ENCODE data around the gene PPP1R2B. TPM values are rescaled to one million over a fixed set of nuclear protein-coding genes. Genes with fewer than 3 reads are reported as not detected.

Gene PPP1R2B
- total and polyA plus RNA-seq, 7 donors = 0.05 to 0.39 (median 0.23) TPM; not detected in 3

DNA sequence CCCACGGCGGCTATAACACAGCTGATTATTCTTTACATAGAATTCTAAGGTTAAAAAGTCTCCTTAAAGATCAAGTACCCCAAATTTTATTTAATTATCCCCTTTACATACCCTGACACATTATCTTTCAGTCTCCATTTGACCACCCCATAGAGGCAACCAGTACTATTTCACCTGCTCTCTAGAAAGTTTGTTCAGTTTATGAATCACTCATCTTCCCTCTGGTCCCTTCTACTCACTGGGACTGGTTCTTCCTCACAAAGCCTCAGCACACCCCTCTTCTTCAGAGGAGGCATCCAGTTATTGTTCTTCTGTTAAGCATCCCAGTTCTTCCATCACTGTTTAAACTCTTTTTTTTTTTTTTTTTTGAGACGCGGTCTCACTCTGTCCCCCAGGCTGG is 42.8 kb downstream of the PPP1R2B start:
- H3K27ac ChIP-seq = no peak overlapping the region
- no peak for ATAC-seq
- WGBS, 3 donors = 94 to 96% (median 96%) methylated on average over 4 of the region's 4 CpGs
- no peak for DNase-seq
- H3K9me3 ChIP-seq = no peaks in the 10 kb centered on the region
- intact Hi-C loops (cut with DNase I) = no loop called here
- no peaks in the 10 kb centered on the region for H3K4me1 ChIP-seq
- TF ChIP-seq, protein P1, sequence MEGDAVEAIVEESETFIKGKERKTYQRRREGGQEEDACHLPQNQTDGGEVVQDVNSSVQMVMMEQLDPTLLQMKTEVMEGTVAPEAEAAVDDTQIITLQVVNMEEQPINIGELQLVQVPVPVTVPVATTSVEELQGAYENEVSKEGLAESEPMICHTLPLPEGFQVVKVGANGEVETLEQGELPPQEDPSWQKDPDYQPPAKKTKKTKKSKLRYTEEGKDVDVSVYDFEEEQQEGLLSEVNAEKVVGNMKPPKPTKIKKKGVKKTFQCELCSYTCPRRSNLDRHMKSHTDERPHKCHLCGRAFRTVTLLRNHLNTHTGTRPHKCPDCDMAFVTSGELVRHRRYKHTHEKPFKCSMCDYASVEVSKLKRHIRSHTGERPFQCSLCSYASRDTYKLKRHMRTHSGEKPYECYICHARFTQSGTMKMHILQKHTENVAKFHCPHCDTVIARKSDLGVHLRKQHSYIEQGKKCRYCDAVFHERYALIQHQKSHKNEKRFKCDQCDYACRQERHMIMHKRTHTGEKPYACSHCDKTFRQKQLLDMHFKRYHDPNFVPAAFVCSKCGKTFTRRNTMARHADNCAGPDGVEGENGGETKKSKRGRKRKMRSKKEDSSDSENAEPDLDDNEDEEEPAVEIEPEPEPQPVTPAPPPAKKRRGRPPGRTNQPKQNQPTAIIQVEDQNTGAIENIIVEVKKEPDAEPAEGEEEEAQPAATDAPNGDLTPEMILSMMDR (IDR thresholded peaks at IDR 0.05) = no peak
- no peaks in the 10 kb centered on the region for H3K36me3 ChIP-seq (ENCODE audit: insufficient read depth in 1 of 2, low read depth in 1 of 2)
- H3K27me3 ChIP-seq (ENCODE audit: insufficient read depth in 3 of 3, low read length in 2 of 3) = no peaks in the 10 kb centered on the region
- no peak overlapping the region for H3K4me3 ChIP-seq

DNA sequence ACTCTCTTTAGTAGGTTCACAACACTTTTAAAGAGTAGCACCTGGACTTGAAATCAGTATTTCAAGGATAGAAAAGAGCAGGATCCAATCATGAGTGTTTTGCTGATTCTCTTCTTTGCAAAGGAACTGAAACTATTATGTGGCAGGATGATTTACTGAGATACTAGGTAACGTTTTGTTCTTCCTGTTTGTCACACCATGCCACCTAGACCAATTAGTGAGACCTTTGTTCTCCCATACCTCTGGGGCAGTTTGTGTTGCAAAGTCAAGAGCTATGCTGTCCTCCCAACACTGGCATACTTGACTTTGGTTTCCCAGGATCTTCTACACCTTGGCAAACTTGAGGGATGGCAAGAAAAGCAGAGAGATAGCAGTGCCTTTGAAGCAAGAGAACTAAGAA is 43.4 kb downstream of the PPP1R2B start:
- no peak for ATAC-seq
- WGBS, 3 donors = 36 to 63% (median 48%) methylated on average over 1 of the region's 1 CpG
- Histone ChIP-seq H3K27ac (no peak overlapping the region), H3K4me3 (no peak overlapping the region), H3K27me3 (ENCODE audit: insufficient read depth in 3 of 3, low read length in 2 of 3) (no peaks in the 10 kb centered on the region), H3K36me3 (ENCODE audit: insufficient read depth in 1 of 2, low read depth in 1 of 2) (no peaks in the 10 kb centered on the region), H3K4me1 (no peaks in the 10 kb centered on the region), H3K9me3 (no peaks in the 10 kb centered on the region)
- TF ChIP-seq, protein P1 (IDR thresholded peaks at IDR 0.05) = no peak
- no peak for DNase-seq
- intact Hi-C loops (cut with DNase I) = no loop called here

DNA sequence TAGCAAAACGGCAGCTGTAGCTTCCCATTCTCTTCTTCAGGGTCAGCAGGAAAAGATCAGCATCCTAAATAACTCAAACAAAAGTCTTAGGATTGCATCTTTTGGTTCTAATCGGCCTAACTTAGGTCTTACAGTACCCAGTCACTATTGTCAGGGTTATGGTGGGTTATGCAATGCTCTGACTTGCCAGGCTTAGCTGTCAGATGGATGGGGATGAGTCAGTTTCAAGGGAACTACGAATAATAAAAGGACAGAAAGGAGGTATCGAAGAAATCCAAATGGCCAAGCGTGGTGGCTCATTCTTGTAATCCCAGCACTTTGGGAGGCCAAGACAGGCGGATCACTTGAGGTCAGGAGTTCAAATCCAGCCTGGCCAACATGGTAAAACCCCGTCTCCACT is 46.5 kb downstream of the PPP1R2B start:
- Histone ChIP-seq H3K4me1 (no peaks in the 10 kb centered on the region), H3K4me3 (no peak overlapping the region), H3K27me3 (ENCODE audit: insufficient read depth in 3 of 3, low read length in 2 of 3) (no peaks in the 10 kb centered on the region), H3K9me3 (no peaks in the 10 kb centered on the region), H3K36me3 (ENCODE audit: insufficient read depth in 1 of 2, low read depth in 1 of 2) (no peaks in the 10 kb centered on the region), H3K27ac (no peak overlapping the region)
- intact Hi-C loops (cut with DNase I) = no loop called here
- DNase-seq (no peak), ATAC-seq (no peak)
- TF ChIP-seq, protein P1 (IDR thresholded peaks at IDR 0.05) = no peak
- WGBS, 3 donors = 69 to 79% (median 77%) methylated on average over 7 of the region's 7 CpGs

Other genes starting within 250 kb of the PPP1R2B start
- gene TIMD4, start 112.9 kb downstream of the PPP1R2B start, total RNA-seq = under 1 TPM in 2 of 4 donors, not detected in 2; 0.16 to 0.21 TPM
- gene TIMD4, start 112.9 kb downstream of the PPP1R2B start, polyA plus RNA-seq = under 1 TPM in 2 of 3 donors, not detected in 1; 0.03 to 0.08 TPM
- gene HAVCR1, start 208.8 kb downstream of the PPP1R2B start, total RNA-seq = under 1 TPM in 1 of 4 donors, not detected in 3; 0.77 TPM
- under 1 TPM in 1 of 3 donors, not detected in 2; 0.01 TPM for gene HAVCR1, start 208.8 kb downstream of the PPP1R2B start, polyA plus RNA-seq

Measured in psoas muscle (tissue), 8 donors.